Measurements from ENCODE around the gene NR2F2.

NR2F2 gene

DNA sequence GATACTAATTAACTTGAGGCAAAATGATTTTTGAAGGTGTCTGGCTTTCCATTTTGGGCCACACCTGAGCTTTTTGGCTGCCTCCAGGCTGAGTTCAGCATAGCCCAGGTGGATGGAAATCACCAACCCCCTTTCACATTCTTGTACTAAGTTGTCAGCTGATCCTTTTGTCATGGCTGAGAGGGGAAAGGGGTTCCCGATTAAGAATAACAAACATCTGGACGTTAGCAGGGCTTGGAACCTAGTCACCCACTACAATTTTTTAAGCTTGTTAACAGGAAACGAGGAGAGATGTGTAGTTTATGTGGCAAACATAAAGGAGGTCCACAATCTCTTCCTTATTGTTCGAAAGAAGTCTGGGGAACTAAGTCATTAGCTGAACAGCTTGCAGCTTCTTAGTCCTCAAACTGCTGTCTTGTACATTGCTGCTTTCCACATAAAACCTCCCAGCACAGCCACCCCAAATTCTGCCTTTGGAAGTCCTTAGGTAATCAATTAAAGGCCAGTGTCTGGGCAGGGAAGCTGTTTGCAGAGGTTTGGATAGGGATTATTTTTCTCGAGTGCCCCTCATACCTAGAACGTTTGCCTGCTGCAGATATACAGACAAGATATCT, 5.0 kb downstream of the NR2F2 start:
- DNase-seq (ENCODE audit: extremely low spot score): no peak
- ChIA-PET POLR2A (interaction anchor here (1.0 to 4.7 kb wide), 10 partner anchors 8 to 778 kb away, joined by 3 to 27 read pairs (median 4); no protein-coding TSS in a partner anchor), CTCF (interaction anchor here (0.7 to 1.8 kb wide), 3 partner anchors 8 to 20 kb away, joined by 3 to 16 read pairs (median 7); no protein-coding TSS in a partner anchor)
- TF ChIP-seq ELF4 (IDR thresholded peaks at IDR 0.05): no peak

GRCh38 chr15:96336108-96336595, 5.7 kb downstream of the NR2F2 start:
- no peak for DNase-seq (ENCODE audit: extremely low spot score)
- CTCF ChIA-PET: interaction anchor here (0.6 to 1.8 kb wide), 5 partner anchors 9 to 442 kb away, joined by 3 to 16 read pairs (median 5); no protein-coding TSS in a partner anchor
- TF ChIP-seq, protein P1, sequence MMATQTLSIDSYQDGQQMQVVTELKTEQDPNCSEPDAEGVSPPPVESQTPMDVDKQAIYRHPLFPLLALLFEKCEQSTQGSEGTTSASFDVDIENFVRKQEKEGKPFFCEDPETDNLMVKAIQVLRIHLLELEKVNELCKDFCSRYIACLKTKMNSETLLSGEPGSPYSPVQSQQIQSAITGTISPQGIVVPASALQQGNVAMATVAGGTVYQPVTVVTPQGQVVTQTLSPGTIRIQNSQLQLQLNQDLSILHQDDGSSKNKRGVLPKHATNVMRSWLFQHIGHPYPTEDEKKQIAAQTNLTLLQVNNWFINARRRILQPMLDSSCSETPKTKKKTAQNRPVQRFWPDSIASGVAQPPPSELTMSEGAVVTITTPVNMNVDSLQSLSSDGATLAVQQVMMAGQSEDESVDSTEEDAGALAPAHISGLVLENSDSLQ (IDR thresholded peaks at IDR 0.05): peak; percentile 72
- TF ChIP-seq CTBP1 (IDR thresholded peaks at IDR 0.05; ENCODE audit: borderline replicate concordance): peak; percentile 18; the same call in 1 of the 2 replicates
- no peak for TF ChIP-seq HDGF (IDR thresholded peaks at IDR 0.05; ENCODE audit: borderline replicate concordance)
- POLR2A ChIA-PET: interaction anchor here (1.0 to 4.7 kb wide), 9 partner anchors 9 to 779 kb away, joined by 3 to 27 read pairs (median 4); no protein-coding TSS in a partner anchor

- TF ChIP-seq TARDBP (IDR thresholded peaks at IDR 0.05): no peak
- no peak for TF ChIP-seq L3MBTL2 (conservative IDR thresholded peaks at IDR 0.05)
- no peak for TF ChIP-seq SUZ12 (IDR thresholded peaks at IDR 0.05)
- TF ChIP-seq FOXA1 (IDR thresholded peaks at IDR 0.05): no peak
- TF ChIP-seq LEF1 (IDR thresholded peaks at IDR 0.05; ENCODE audit: borderline replicate concordance): no peak
- no peak for TF ChIP-seq BHLHE40 (IDR thresholded peaks at IDR 0.05; ENCODE audit: borderline replicate concordance)
- TF ChIP-seq ELF4 (IDR thresholded peaks at IDR 0.05): no peak; the same call in 1 of the 2 replicates
- TF ChIP-seq, protein P1 (IDR thresholded peaks at IDR 0.05): no peak
- TF ChIP-seq NFRKB (IDR thresholded peaks at IDR 0.05): no peak
- TF ChIP-seq ARNT (IDR thresholded peaks at IDR 0.05): no peak
- TF ChIP-seq HDGF (IDR thresholded peaks at IDR 0.05; ENCODE audit: borderline replicate concordance): no peak
- no peak for TF ChIP-seq SP1 (IDR thresholded peaks at IDR 0.05)
- no peak for TF ChIP-seq CTBP1 (IDR thresholded peaks at IDR 0.05; ENCODE audit: borderline replicate concordance)
- TF ChIP-seq ZNF384 (IDR thresholded peaks at IDR 0.05): no peak
- TF ChIP-seq FOXK2 (IDR thresholded peaks at IDR 0.05): no peak
- TF ChIP-seq FOXM1 (IDR thresholded peaks at IDR 0.05; ENCODE audit: borderline replicate concordance): no peak
- CTCF ChIA-PET: interaction anchor here (0.6 to 1.8 kb wide), 5 partner anchors 10 to 442 kb away, joined by 3 to 16 read pairs (median 5); no protein-coding TSS in a partner anchor
These were observed 6.3 kb downstream of the NR2F2 start for GRCh38 chr15:96336596-96337364.

DNA sequence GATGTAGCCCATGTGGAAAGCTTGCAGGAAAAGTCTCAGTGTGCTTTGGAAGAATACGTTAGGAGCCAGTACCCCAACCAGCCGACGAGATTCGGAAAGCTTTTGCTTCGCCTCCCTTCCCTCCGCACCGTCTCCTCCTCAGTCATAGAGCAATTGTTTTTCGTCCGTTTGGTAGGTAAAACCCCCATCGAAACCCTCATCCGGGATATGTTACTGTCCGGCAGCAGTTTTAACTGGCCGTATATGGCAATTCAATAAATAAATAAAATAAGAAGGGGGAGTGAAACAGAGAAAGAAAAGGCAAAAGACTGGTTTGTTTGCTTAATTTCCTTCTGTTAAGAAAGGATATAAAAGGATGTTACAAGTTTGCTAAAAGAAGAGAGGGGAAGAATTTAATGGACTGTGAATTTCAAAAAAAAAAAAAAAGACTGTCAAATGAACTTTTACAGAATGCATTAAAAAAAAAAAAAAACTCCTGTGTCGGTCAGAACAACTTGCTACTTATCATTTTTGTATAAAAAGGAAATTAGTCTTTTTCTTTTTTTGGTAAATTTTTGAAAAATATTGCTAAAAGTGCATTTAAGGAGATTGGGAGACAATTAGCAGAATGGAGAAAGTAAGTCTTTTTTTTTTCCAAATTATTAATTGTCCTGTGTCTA, 7.0 kb downstream of the NR2F2 start:
- DNase-seq (ENCODE audit: extremely low spot score): no peak
- ChIA-PET POLR2A (interaction anchor here (1.0 to 4.7 kb wide), 5 partner anchors 9 to 22 kb away, joined by 3 to 27 read pairs (median 7); no protein-coding TSS in a partner anchor), CTCF (interaction anchor here (0.6 to 1.9 kb wide), 5 partner anchors 10 to 194 kb away, joined by 3 to 16 read pairs (median 8); no protein-coding TSS in a partner anchor)
- TF ChIP-seq ZNF384 (IDR thresholded peaks at IDR 0.05) (peak; percentile 88), TARDBP (IDR thresholded peaks at IDR 0.05) (no peak)

More at GRCh38 chr15:96336596-96337364, 6.3 kb downstream of the NR2F2 start:
- no peak for DNase-seq (ENCODE audit: extremely low spot score)
- POLR2A ChIA-PET: interaction anchor here (1.0 to 4.7 kb wide), 7 partner anchors 9 to 23 kb away, joined by 3 to 27 read pairs (median 4); no protein-coding TSS in a partner anchor

DNA sequence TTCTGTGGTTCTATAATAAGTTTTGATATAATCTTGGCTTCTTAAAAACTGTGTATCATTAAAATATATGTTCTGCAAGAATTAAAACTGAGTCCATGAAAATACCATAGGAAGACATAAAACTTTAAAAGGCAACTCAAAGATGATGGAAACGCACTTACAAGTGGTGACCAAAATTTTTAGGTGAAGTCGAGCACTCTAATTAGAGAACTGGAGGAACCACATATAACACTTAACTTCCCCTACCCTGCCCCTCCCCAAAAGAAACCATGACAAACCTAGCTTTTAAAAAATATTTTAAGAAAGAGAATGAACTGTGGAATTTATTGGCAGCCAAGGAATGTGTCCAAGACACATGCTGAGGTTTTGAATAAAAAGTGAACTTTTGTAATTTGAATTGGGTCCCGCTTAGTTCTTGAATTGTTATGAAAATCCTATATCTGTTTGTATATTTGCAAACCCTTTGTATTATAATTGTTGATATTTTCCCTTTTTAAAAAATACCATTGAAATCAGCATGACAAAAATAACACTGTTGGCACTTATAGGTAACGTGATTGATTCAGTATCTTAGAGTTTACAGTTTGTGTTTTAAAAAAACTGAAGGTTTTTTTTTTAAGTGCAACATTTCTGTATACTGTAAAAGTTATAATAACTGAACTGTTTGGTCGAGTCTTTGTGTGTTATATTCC, 7.7 kb downstream of the NR2F2 start:
- TF ChIP-seq FOXA1 (IDR thresholded peaks at IDR 0.05) (no peak), SUZ12 (IDR thresholded peaks at IDR 0.05) (no peak), TARDBP (IDR thresholded peaks at IDR 0.05) (no peak), SP1 (IDR thresholded peaks at IDR 0.05) (no peak), FOXK2 (IDR thresholded peaks at IDR 0.05) (no peak), ELF4 (IDR thresholded peaks at IDR 0.05) (no peak), FOXM1 (IDR thresholded peaks at IDR 0.05; ENCODE audit: borderline replicate concordance) (no peak), NFRKB (IDR thresholded peaks at IDR 0.05) (no peak), HDGF (IDR thresholded peaks at IDR 0.05; ENCODE audit: borderline replicate concordance) (no peak), LEF1 (IDR thresholded peaks at IDR 0.05; ENCODE audit: borderline replicate concordance) (no peak), BHLHE40 (IDR thresholded peaks at IDR 0.05; ENCODE audit: borderline replicate concordance) (no peak), ARNT (IDR thresholded peaks at IDR 0.05) (no peak), L3MBTL2 (conservative IDR thresholded peaks at IDR 0.05) (no peak), ZNF384 (IDR thresholded peaks at IDR 0.05) (peak; percentile 72; the same call in 1 of the 2 replicates), CTBP1 (IDR thresholded peaks at IDR 0.05; ENCODE audit: borderline replicate concordance) (peak; percentile 38; the same call in 1 of the 2 replicates)
- TF ChIP-seq, protein P1 (IDR thresholded peaks at IDR 0.05): peak; percentile 63
- POLR2A ChIA-PET: interaction anchor here (1.1 to 5.8 kb wide), 2 partner anchors 7 to 22 kb away, joined by 5 to 44 read pairs; partner anchors contain the start of gene NR2F2
- no peak for DNase-seq (ENCODE audit: extremely low spot score)
- CTCF ChIA-PET: interaction anchor here (0.8 to 1.9 kb wide), 3 partner anchors 11 to 19 kb away, joined by 4 to 11 read pairs (median 5); no protein-coding TSS in a partner anchor
